HFF-Myc (cell line): Measurements from ENCODE around the gene RMDN2.

Experiments
- DNase-seq: peaks from one replicate; pipeline ENCODE4 v3.0.0-alpha.2; 2011; ENCODE audit warnings: low read depth; ENCODE audit errors: extremely low read depth
- H3K4me3 ChIP-seq: replicated peaks from 2 replicates; pipeline ENCODE4 v1.5.1; 2011; ENCODE audit warnings: low read depth, mild to moderate bottlenecking, control low read depth, low read length
- CTCF ChIP-seq: IDR thresholded peaks from 2 replicates; pipeline ENCODE4 v1.5.1; 2012; ENCODE audit warnings: mild to moderate bottlenecking, low read depth, low read length, control low read depth; ENCODE audit errors: missing control alignments

RMDN2 gene

GRCh38 chr2:38026846-38027245, 101.8 kb downstream of the RMDN2 start:
- H3K4me3 ChIP-seq, result no peak overlapping the region
- TF ChIP-seq CTCF, result no peak
- no peak for DNase-seq

- no peak for DNase-seq
- TF ChIP-seq CTCF, result no peak
- H3K4me3 ChIP-seq, result no peak overlapping the region
Observed at GRCh38 chr2:38028829-38029228, 103.7 kb downstream of the RMDN2 start.

- DNase-seq, result no peak
- no peak for TF ChIP-seq CTCF
- no peak overlapping the region for H3K4me3 ChIP-seq
Observed at GRCh38 chr2:38029512-38029911, 104.4 kb downstream of the RMDN2 start.

GRCh38 chr2:38030635-38031355, 105.7 kb downstream of the RMDN2 start:
- no peak overlapping the region for H3K4me3 ChIP-seq
- TF ChIP-seq CTCF, result no peak
- no peak for DNase-seq

GRCh38 chr2:38032946-38033345, 107.9 kb downstream of the RMDN2 start:
- no peak for TF ChIP-seq CTCF
- H3K4me3 ChIP-seq, result no peak overlapping the region
- DNase-seq, result no peak

- DNase-seq, result no peak
- no peak for TF ChIP-seq CTCF
- no peak overlapping the region for H3K4me3 ChIP-seq
Observed at GRCh38 chr2:38033646-38034045, 108.6 kb downstream of the RMDN2 start.

- no peak for DNase-seq
- no peak overlapping the region for H3K4me3 ChIP-seq
- no peak for TF ChIP-seq CTCF
Observed at GRCh38 chr2:38035968-38036367, 110.9 kb downstream of the RMDN2 start.
